ENCODE measurements around the gene EFHD1. TPM values are rescaled to one million over a fixed set of nuclear protein-coding genes. Genes with fewer than 3 reads are reported as not detected.

Gene EFHD1
- total RNA-seq, 4 donors from 2014 or later: 0.30 to 10.1 (median 2.3) TPM

DNA sequence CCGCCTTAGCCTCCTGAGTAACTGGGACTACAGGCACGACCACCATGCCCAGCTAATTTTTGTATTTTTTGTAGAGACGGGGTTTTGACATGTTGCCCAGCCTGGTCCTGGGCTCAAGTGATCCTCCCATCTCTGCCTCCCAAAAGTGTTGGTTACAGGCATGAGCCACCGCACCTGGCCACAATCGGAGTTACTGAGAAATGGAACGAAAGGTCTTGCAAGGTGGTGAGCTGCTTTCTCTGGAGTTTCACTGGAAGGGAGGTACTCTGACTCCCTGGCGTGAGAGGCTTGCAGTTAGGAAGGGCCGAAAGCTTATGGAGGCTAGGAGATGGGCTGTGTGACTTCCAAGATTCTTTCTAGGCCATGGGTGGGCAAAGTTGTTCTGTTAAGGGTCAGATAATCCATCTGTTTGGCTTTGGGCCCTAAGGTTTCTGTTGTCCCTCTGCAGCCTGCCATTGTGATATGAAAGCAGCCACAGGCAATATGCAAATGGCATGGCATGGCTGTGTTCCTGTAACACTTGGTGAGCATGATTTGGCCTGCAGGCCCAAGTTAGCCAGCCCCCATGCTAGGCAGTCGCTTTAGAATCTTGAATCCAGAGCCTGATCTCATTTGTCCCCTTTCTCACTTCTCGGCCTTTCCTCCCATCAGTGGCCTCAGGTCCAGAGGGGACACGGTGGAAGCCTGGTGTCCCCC is 7.9 kb downstream of the EFHD1 start:
- no peaks in the 10 kb centered on the region for H3K9me3 ChIP-seq
- TF ChIP-seq, protein P1, sequence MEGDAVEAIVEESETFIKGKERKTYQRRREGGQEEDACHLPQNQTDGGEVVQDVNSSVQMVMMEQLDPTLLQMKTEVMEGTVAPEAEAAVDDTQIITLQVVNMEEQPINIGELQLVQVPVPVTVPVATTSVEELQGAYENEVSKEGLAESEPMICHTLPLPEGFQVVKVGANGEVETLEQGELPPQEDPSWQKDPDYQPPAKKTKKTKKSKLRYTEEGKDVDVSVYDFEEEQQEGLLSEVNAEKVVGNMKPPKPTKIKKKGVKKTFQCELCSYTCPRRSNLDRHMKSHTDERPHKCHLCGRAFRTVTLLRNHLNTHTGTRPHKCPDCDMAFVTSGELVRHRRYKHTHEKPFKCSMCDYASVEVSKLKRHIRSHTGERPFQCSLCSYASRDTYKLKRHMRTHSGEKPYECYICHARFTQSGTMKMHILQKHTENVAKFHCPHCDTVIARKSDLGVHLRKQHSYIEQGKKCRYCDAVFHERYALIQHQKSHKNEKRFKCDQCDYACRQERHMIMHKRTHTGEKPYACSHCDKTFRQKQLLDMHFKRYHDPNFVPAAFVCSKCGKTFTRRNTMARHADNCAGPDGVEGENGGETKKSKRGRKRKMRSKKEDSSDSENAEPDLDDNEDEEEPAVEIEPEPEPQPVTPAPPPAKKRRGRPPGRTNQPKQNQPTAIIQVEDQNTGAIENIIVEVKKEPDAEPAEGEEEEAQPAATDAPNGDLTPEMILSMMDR (IDR thresholded peaks at IDR 0.05): no peak
- TF ChIP-seq POLR2A (IDR thresholded peaks at IDR 0.05): no peak
- H3K4me1 ChIP-seq: no peaks in the 10 kb centered on the region
- intact Hi-C loops (cut with DNase I): no loop called here
- no peak overlapping the region for H3K4me3 ChIP-seq
- H3K27me3 ChIP-seq: peaks cover 0 to 20% (median 0%) of the 10 kb centered on the region in 4 donors
- 90 to 92% methylated on average over 7 to 10 of the region's 11 CpGs for WGBS, 2 donors
- no peak overlapping the region for H3K27ac ChIP-seq
- DNase-seq: no peak
- H3K36me3 ChIP-seq: no peaks in the 10 kb centered on the region

DNA sequence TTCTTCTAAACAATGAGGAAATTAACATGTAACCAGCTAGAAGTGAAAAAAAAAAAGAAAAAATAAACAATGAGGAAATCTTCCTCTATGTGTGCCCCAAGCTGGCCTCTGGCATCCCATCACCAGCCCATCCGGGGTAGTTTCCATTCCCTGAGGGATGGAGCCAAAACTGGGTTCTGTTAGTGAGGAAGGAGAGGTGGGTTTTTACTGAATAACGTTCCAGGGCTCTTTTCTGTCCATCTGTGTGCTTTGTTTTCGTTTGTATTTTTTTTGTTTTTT is 9.7 kb downstream of the EFHD1 start:
- Histone ChIP-seq H3K9me3 (no peaks in the 10 kb centered on the region), H3K36me3 (no peaks in the 10 kb centered on the region), H3K27ac (no peak overlapping the region), H3K27me3 (peaks cover 0 to 9% (median 0%) of the 10 kb centered on the region in 4 donors), H3K4me1 (no peaks in the 10 kb centered on the region), H3K4me3 (no peak overlapping the region)
- intact Hi-C loops (cut with DNase I): no loop called here
- WGBS, 2 donors: 46 to 57% methylated on average over 3 of the region's 3 CpGs
- TF ChIP-seq, protein P1 (IDR thresholded peaks at IDR 0.05): no peak
- TF ChIP-seq POLR2A (IDR thresholded peaks at IDR 0.05): no peak
- DNase-seq: no peak

DNA sequence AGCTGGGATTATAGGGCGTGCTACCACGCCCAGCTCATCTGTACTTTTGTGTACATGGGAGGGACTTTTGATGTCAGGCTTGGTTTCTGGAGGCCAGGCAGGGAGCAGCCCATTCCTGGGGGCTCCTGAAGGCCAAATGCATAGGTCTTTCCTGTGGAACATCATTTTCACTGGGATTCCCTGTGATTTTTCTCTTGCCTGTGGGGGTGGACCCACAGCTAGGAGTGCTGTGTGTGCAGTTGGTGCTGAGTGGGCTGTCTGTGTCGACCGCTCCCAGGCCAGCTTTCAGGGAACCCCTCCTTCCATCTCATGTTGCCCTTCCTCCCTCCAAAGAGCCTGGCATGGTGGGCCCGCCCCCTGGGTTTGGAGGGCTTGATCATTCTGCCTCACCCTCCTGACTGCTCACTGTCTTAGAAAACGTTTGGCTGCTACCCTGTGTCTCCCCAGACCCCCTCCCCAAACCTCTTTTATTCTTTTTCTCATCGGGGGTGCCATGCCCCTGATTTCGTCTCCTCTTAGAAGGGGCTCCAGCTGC is 10.5 kb downstream of the EFHD1 start:
- Histone ChIP-seq H3K4me1 (no peaks in the 10 kb centered on the region), H3K27ac (no peak overlapping the region), H3K36me3 (no peaks in the 10 kb centered on the region), H3K4me3 (no peak overlapping the region), H3K9me3 (no peaks in the 10 kb centered on the region), H3K27me3 (peaks cover 0 to 2% (median 0%) of the 10 kb centered on the region in 4 donors)
- no peak for TF ChIP-seq POLR2A (IDR thresholded peaks at IDR 0.05)
- TF ChIP-seq, protein P1 (IDR thresholded peaks at IDR 0.05): no peak
- 72 to 84% methylated on average over 6 to 7 of the region's 8 CpGs for WGBS, 2 donors
- DNase-seq: no peak
- intact Hi-C loops (cut with DNase I): no loop called here

DNA sequence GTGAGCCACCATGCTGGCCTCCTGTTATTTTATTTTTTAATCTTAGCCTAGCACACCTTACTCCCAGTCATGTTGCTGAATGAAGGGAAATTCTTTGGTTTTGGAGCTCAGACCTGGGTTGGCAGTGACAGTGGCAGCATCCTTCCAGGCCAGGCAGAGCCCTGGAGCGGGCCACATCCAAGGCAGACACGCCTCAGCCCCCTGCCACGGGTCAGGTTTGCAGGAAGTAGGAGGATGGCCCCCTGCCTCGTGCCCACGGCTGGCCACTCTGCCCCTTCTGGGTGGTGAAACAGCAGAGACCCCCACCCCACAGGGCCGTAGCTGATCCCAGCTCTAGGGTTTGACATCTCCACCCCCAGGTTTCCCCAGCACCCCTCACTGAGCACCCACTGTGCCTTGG is 11.7 kb downstream of the EFHD1 start:
- no peak overlapping the region for H3K27ac ChIP-seq
- H3K36me3 ChIP-seq: no peaks in the 10 kb centered on the region
- intact Hi-C loops (cut with DNase I): no loop called here
- 92 to 100% methylated on average over 2 of the region's 6 CpGs for WGBS, 2 donors
- H3K4me1 ChIP-seq: no peaks in the 10 kb centered on the region
- H3K9me3 ChIP-seq: no peaks in the 10 kb centered on the region
- H3K4me3 ChIP-seq: no peak overlapping the region
- no peak for DNase-seq
- no peaks in the 10 kb centered on the region for H3K27me3 ChIP-seq
- TF ChIP-seq, protein P1 (IDR thresholded peaks at IDR 0.05): no peak
- TF ChIP-seq POLR2A (IDR thresholded peaks at IDR 0.05): no peak

DNA sequence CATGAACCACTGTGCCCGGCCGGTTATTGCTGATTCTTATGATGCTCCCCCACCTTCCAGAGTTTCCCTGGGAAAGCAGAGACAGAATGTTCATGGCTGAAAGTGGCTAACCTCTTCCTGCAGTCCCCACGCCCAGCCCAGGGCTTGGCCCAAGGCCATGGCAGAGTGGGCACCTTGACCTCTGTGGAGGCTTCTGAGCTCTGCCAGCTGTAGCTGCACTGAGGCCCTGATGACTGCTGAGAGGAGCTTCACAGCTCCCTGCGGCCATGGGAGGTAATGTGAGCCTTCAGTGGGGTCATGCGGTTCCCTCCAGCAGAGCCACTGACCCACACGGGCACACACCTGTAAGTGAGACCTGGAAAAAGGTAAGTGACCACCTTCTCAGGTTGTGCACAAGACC is 13.3 kb downstream of the EFHD1 start:
- no peak overlapping the region for H3K4me3 ChIP-seq
- no peaks in the 10 kb centered on the region for H3K36me3 ChIP-seq
- no peak for DNase-seq
- no peak overlapping the region for H3K27ac ChIP-seq
- TF ChIP-seq, protein P1 (IDR thresholded peaks at IDR 0.05): no peak
- TF ChIP-seq POLR2A (IDR thresholded peaks at IDR 0.05): no peak
- no CpG with 5 or more reads among the region's 6 CpGs for WGBS, 2 donors
- H3K9me3 ChIP-seq: no peaks in the 10 kb centered on the region
- intact Hi-C loops (cut with DNase I): no loop called here
- no peaks in the 10 kb centered on the region for H3K27me3 ChIP-seq
- H3K4me1 ChIP-seq: no peaks in the 10 kb centered on the region

Data from esophagus squamous epithelium (tissue), 5 donors.